Measurements from ENCODE around the gene PRDM1. TPM values are rescaled to one million over a fixed set of nuclear protein-coding genes. Genes with fewer than 3 reads are reported as not detected.
A peak's percentile ranks its signal among the peaks of the same experiment; 100 is the strongest.

PRDM1 gene
- total and polyA plus RNA-seq, 8 donors: 5.5 to 11.1 (median 8.8) TPM

DNA sequence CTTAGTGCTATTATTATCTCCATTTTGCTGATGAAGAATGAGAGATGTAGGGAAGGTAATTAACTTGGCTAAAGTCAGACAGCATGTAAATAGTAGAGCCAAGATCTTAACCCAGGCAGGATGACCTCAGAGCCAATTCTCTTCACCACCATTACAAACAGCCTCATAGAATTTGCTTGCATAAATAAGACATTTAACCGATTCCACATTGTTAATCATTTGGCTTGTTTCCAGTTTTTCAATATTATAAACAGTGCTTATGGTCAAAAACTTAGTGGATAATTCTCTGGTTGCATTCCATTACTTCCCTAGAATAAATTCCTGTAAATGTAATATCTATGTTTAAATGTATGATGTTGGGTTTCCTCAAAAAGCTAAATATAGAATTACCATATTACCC is 19.1 kb upstream of the PRDM1 start:
- intact Hi-C loops (cut with DNase I): no loop called here
- ATAC-seq: no peak
- H3K36me3 ChIP-seq: no peaks in the 10 kb centered on the region
- no peaks in the 10 kb centered on the region for H3K9me3 ChIP-seq
- no peaks in the 10 kb centered on the region for H3K4me1 ChIP-seq
- TF ChIP-seq, protein P1, sequence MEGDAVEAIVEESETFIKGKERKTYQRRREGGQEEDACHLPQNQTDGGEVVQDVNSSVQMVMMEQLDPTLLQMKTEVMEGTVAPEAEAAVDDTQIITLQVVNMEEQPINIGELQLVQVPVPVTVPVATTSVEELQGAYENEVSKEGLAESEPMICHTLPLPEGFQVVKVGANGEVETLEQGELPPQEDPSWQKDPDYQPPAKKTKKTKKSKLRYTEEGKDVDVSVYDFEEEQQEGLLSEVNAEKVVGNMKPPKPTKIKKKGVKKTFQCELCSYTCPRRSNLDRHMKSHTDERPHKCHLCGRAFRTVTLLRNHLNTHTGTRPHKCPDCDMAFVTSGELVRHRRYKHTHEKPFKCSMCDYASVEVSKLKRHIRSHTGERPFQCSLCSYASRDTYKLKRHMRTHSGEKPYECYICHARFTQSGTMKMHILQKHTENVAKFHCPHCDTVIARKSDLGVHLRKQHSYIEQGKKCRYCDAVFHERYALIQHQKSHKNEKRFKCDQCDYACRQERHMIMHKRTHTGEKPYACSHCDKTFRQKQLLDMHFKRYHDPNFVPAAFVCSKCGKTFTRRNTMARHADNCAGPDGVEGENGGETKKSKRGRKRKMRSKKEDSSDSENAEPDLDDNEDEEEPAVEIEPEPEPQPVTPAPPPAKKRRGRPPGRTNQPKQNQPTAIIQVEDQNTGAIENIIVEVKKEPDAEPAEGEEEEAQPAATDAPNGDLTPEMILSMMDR (IDR thresholded peaks at IDR 0.05): no peak
- no peak overlapping the region for H3K4me3 ChIP-seq
- peaks cover 0 to 3% of the 10 kb centered on the region in 2 donors for H3K27me3 ChIP-seq
- no peak overlapping the region for H3K27ac ChIP-seq
- DNase-seq: no peak

DNA sequence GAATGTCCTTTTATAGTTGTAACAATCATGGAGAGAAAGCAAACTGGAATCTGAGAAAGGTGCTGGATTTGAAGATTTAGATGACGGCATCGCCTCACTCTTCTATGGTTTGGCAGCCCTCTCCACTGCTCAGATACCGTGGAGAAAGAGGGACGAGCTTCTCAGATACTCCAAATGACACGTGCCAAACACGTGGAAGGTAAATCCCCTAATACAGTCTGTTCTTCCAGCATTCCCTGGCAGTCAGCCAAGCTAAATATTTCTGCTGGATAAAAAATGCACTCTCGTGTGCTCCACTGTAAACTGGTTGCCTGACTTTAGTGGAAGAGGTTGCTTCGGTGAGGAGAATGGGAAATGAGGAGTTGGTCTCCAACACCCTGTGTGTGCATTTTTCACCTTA is 16.7 kb upstream of the PRDM1 start:
- peak in 1 of 4 donors; percentile 51 for DNase-seq
- TF ChIP-seq, protein P1 (IDR thresholded peaks at IDR 0.05): no peak
- H3K27me3 ChIP-seq: peaks cover 0 to 3% of the 10 kb centered on the region in 2 donors
- H3K4me3 ChIP-seq: no peak overlapping the region
- intact Hi-C loops (cut with DNase I): no loop called here
- no peaks in the 10 kb centered on the region for H3K36me3 ChIP-seq
- H3K4me1 ChIP-seq: no peaks in the 10 kb centered on the region
- H3K27ac ChIP-seq: no peak overlapping the region
- ATAC-seq: no peak
- no peaks in the 10 kb centered on the region for H3K9me3 ChIP-seq

DNA sequence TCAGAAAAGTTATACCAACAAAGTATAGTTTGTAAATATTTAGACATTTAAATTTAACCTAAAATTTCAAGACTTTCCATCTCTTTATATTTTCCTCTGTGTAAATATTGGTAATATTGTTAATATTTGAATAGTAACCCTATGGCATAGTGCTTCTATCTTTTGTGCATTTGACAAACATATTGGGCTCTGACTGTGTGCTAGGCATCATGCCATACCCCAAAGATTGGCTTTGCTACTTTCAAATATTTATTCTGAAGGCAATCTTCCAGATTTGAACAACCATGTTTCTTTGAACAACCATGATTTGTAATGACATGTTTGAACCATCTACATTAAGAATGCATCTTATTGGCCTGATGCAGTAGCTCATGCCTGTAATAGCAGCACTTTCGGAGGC is 15.5 kb upstream of the PRDM1 start:
- ATAC-seq (no peak), DNase-seq (no peak)
- H3K27me3 ChIP-seq: peaks cover 0 to 3% of the 10 kb centered on the region in 2 donors
- H3K4me1 ChIP-seq: no peaks in the 10 kb centered on the region
- no peaks in the 10 kb centered on the region for H3K9me3 ChIP-seq
- no peaks in the 10 kb centered on the region for H3K36me3 ChIP-seq
- H3K4me3 ChIP-seq: no peak overlapping the region
- no peak overlapping the region for H3K27ac ChIP-seq
- TF ChIP-seq, protein P1 (IDR thresholded peaks at IDR 0.05): no peak
- intact Hi-C loops (cut with DNase I): no loop called here

DNA sequence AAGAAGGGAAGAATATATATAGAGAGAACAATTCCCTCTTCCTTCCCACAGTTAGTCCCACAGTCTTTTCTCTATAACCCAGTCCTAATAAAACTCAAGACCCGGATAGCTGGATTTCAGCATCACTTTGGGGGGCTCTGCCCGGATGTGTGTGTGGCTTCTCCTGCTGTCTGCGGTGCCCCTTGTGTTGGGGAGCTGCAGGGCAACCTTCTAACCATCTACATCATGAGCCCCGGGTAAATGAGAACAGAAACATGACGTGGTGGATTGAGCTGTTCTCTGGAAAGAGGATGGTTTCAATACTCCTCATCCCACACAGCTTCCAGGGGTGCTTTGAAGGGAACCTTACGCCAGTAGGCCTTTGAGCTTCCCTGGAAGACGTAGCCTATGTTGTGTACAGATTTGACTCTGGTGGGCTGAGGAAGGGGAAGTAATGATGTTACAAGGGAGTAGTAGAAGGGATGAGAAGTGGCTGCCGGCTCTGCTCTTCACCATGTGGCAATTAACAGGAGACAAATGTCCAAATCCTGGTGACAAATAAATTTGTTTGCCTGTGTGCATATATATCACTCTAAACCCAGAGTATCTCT is 13.5 kb upstream of the PRDM1 start:
- H3K36me3 ChIP-seq: no peaks in the 10 kb centered on the region
- DNase-seq: no peak
- H3K9me3 ChIP-seq: no peaks in the 10 kb centered on the region
- TF ChIP-seq, protein P1 (IDR thresholded peaks at IDR 0.05): no peak
- H3K4me3 ChIP-seq: no peak overlapping the region
- no peak overlapping the region for H3K27ac ChIP-seq
- no peaks in the 10 kb centered on the region for H3K4me1 ChIP-seq
- ATAC-seq: no peak
- intact Hi-C loops (cut with DNase I): no loop called here
- H3K27me3 ChIP-seq: peaks cover 0 to 3% of the 10 kb centered on the region in 2 donors

DNA sequence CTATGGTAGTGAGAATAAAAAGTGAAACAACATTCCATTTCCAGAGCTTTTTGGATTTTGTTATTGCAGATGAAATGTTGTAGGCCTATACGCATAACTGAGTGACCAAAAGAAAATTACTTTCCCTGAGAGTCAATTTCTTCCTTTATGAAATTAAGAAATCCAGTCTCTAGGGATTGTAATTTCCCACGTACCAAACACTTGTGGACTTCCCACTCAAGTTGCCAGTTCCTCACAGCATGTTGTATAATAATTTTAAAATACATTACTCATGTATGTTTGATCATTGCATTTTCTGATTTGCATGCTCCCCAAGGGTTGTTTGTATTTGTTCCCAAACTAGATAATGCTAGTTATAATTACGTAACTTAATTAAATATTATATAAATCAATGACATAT is 12.0 kb upstream of the PRDM1 start:
- DNase-seq (no peak), ATAC-seq (no peak)
- intact Hi-C loops (cut with DNase I): no loop called here
- peaks cover 0 to 3% of the 10 kb centered on the region in 2 donors for H3K27me3 ChIP-seq
- no peaks in the 10 kb centered on the region for H3K4me1 ChIP-seq
- H3K9me3 ChIP-seq: no peaks in the 10 kb centered on the region
- H3K36me3 ChIP-seq: no peaks in the 10 kb centered on the region
- no peak overlapping the region for H3K27ac ChIP-seq
- H3K4me3 ChIP-seq: no peak overlapping the region
- TF ChIP-seq, protein P1 (IDR thresholded peaks at IDR 0.05): no peak

Data from left lung (tissue), 10 donors.